HL-60 (cell line): Measurements from ENCODE around the gene GH2.
"Not testable (repeated sequence)": the region's sequence is repeated elsewhere in the genome, so short reads cannot be mapped to it uniquely, and the experiment has no call there.

Experiments used
- DNase-seq, 2 experiments: peaks; one replicate each; pipeline ENCODE4 v3.0.0-alpha.2; 2010 to 2020; ENCODE audit warnings: low read depth in 1 of 2, low spot score in 1 of 2
- H3K27ac ChIP-seq: fragments of 250-450 bp; sonication (Bioruptor Pico); replicated peaks from 2 replicates; pipeline ENCODE4 v1.5.1; 2020; ENCODE audit warnings: mild to moderate bottlenecking, moderate library complexity
- H3K27me3 ChIP-seq: fragments of 250-450 bp; sonication (Bioruptor Pico); 2 replicates; pipeline ENCODE4 v1.5.1; 2021; ENCODE audit warnings: mild to moderate bottlenecking, moderate library complexity; ENCODE audit not compliant: insufficient read depth, poor library complexity, severe bottlenecking
- H3K4me3 ChIP-seq: replicated peaks from 2 replicates; pipeline ENCODE4 v1.5.1; 2011; ENCODE audit warnings: mild to moderate bottlenecking, control low read depth, low read length; ENCODE audit not compliant: insufficient read depth
- CTCF ChIP-seq: IDR thresholded peaks from one replicate; pipeline ENCODE4 v1.5.1; 2011; ENCODE audit warnings: low read length, control low read depth, inconsistent platforms; ENCODE audit not compliant: insufficient read depth
- GABPA ChIP-seq: IDR thresholded peaks from 2 replicates; pipeline ENCODE4 v1.6.1; 2012; ENCODE audit warnings: low read depth
- POLR2AphosphoS5 ChIP-seq: IDR thresholded peaks from 2 replicates; pipeline ENCODE4 v1.6.1; 2012; ENCODE audit warnings: low read depth
- REST ChIP-seq: IDR thresholded peaks from 2 replicates; pipeline ENCODE4 v1.6.1; 2012; ENCODE audit warnings: low read depth; ENCODE audit not compliant: insufficient replicate concordance
- SPI1 ChIP-seq: IDR thresholded peaks from 2 replicates; pipeline ENCODE4 v1.6.1; 2012; ENCODE audit warnings: low read depth, mild to moderate bottlenecking, borderline replicate concordance

Gene GH2

GRCh38 chr17:63847525-63848249, 34.1 kb downstream of the GH2 start:
- no peak for DNase-seq
- Histone ChIP-seq H3K27ac (no peak overlapping the region), H3K27me3 (no peaks in the 10 kb centered on the region), H3K4me3 (no peak overlapping the region)
- TF ChIP-seq CTCF, result no peak
- TF ChIP-seq REST, result no peak
- no peak for TF ChIP-seq POLR2AphosphoS5
- TF ChIP-seq SPI1, result no peak
- TF ChIP-seq GABPA, result no peak

- no peaks in the 10 kb centered on the region for H3K27me3 ChIP-seq
- no peak for TF ChIP-seq GABPA
- TF ChIP-seq CTCF, result no peak
- TF ChIP-seq REST, result no peak
- TF ChIP-seq SPI1, result no peak
- TF ChIP-seq POLR2AphosphoS5, result no peak
- H3K4me3 ChIP-seq, result no peak overlapping the region
- no peak for DNase-seq
- H3K27ac ChIP-seq, result no peak overlapping the region
Measured at GRCh38 chr17:63845509-63845908, 36.2 kb downstream of the GH2 start.

GRCh38 chr17:63843910-63844677, 37.6 kb downstream of the GH2 start:
- Histone ChIP-seq H3K4me3 (peak overlapping the region; percentile 41), H3K27ac (peak overlapping the region; percentile 95)
- TF ChIP-seq REST (no peak), SPI1 (no peak), POLR2AphosphoS5 (no peak), GABPA (no peak), CTCF (no peak)

GRCh38 chr17:63843387-63843888, 38.3 kb downstream of the GH2 start:
- peak in 1 of 2 experiments; percentile 89 for DNase-seq
- H3K27me3 ChIP-seq, result not testable (repeated sequence)
- Histone ChIP-seq H3K27ac (peak overlapping the region; percentile 95), H3K4me3 (peak overlapping the region; percentile 41)

More at GRCh38 chr17:63843910-63844677, 37.6 kb downstream of the GH2 start:
- no peaks in the 10 kb centered on the region for H3K27me3 ChIP-seq
- DNase-seq, result no peak
